A549 (cell line): Measurements from ENCODE around the gene KCTD4. TPM values are rescaled to one million over a fixed set of nuclear protein-coding genes. Genes with fewer than 3 reads are reported as not detected.

Experiments
- ATAC-seq, 2 experiments: fragments of 200-7000 bp in 1 of 2; fragments of >200 bp in 1 of 2; cut with Nextera tagmentation in 1 of 2; cut with Tn5 transposase in 1 of 2; 3 replicates each; pipeline versions ENCODE4 v1.8.0 to v1.9.1; 2018 to 2020; ENCODE audit warnings: mild to moderate bottlenecking in 1 of 2, moderate library complexity in 1 of 2
- CTCF ChIA-PET: fragments of 300-600 bp; sonication (Branson Sonifier 250); formaldehyde crosslinking; extraction: SDS; loops from one replicate; lab custom pipeline; 2021; ENCODE audit warnings: antibody characterized with exemption, inconsistent platforms; lab: Yijun Ruan, JAX
- POLR2A ChIA-PET: fragments of 350-600 bp; formaldehyde crosslinking; extraction: SDS; loops from one replicate; lab custom pipeline; 2021; ENCODE audit warnings: antibody characterized with exemption, inconsistent platforms; lab: Yijun Ruan, JAX
- DNase-seq, 2 experiments: peaks; one replicate each; pipeline versions ENCODE4 v3.0.0 to v3.0.0-alpha.2; 2011 to 2016; ENCODE audit warnings: low read depth in 1 of 2, low spot score in 1 of 2
- FAIRE-seq: peaks from 2 replicates; lab custom pipeline; 2011; peaks lifted over from hg19 to GRCh38; lab: Jason Lieb, UNC
- H3K27ac ChIP-seq, 2 experiments: fragments of >200 bp; sonication (Bioruptor Twin); formaldehyde crosslinking; 3 replicates each; pipeline ENCODE4 v1.5.1; 2016 to 2017
- H3K4me1 ChIP-seq: fragments of >200 bp; sonication (Bioruptor Twin); formaldehyde crosslinking; 3 replicates; pipeline ENCODE4 v1.6.1; 2016
- H3K4me2 ChIP-seq: fragments of >200 bp; sonication (Bioruptor Twin); formaldehyde crosslinking; 3 replicates; pipeline ENCODE4 v1.6.1; 2016
- H3K4me3 ChIP-seq: fragments of >200 bp; sonication (Bioruptor Twin); formaldehyde crosslinking; 3 replicates; pipeline ENCODE4 v1.5.1; 2016
- H3K9me3 ChIP-seq: fragments of >200 bp; sonication (Bioruptor Twin); formaldehyde crosslinking; 3 replicates; pipeline ENCODE4 v1.6.1; 2016
- ATOH8 ChIP-seq: fragments of 250-450 bp; sonication (Bioruptor Pico); IDR thresholded peaks from 2 replicates; pipeline ENCODE4 v1.5.0; 2020; ENCODE audit warnings: low read depth, mild to moderate bottlenecking, moderate library complexity
- BCL3 ChIP-seq: fragments of >200 bp; sonication (Bioruptor Twin); formaldehyde crosslinking; IDR thresholded peaks from 3 replicates; pipeline ENCODE4 v1.6.1; 2016
- BHLHE40 ChIP-seq: IDR thresholded peaks from 2 replicates; pipeline ENCODE4 v1.6.1; 2012; ENCODE audit warnings: low read depth, low read length, inconsistent platforms
- CBX2 ChIP-seq: fragments of 200-600 bp; sonication (generic); IDR thresholded peaks from 2 replicates; pipeline ENCODE4 v1.6.1; 2016; ENCODE audit warnings: low read depth, mild to moderate bottlenecking, borderline replicate concordance
- CEBPB ChIP-seq, 2 experiments: fragments of >200 bp in 1 of 2; sonication (Bioruptor Twin) in 1 of 2; formaldehyde crosslinking in 1 of 2; IDR thresholded peaks; 2 replicates each; pipeline ENCODE4 v1.6.1; 2012 to 2016
- CHD2 ChIP-seq: fragments of 150-350 bp; IDR thresholded peaks from 2 replicates; pipeline ENCODE4 v1.6.1; 2014; ENCODE audit warnings: low read length; ENCODE audit not compliant: partially characterized antibody
- E2F6 ChIP-seq: IDR thresholded peaks from 2 replicates; pipeline ENCODE4 v1.6.1; 2012; ENCODE audit warnings: low read depth, borderline replicate concordance
- FOSL2 ChIP-seq, 2 experiments: fragments of 450-650 bp in 1 of 2; fragments of >200 bp in 1 of 2; sonication (Bioruptor Twin) in 1 of 2; formaldehyde crosslinking; IDR thresholded peaks; 2 replicates each; pipeline versions ENCODE4 v1.5.0 to v1.6.1; 2016 to 2020; ENCODE audit warnings: mild to moderate bottlenecking in 1 of 2, moderate library complexity in 1 of 2
- HMGXB4 ChIP-seq: fragments of 250-450 bp; sonication (Bioruptor Pico); IDR thresholded peaks from 2 replicates; pipeline ENCODE4 v1.5.0; 2021; ENCODE audit warnings: mild to moderate bottlenecking, moderate library complexity, borderline replicate concordance
- JUN ChIP-seq, 2 experiments: fragments of >200 bp; sonication (Bioruptor Twin); formaldehyde crosslinking; IDR thresholded peaks; 2 replicates in 1 of 2; 3 replicates in 1 of 2; pipeline ENCODE4 v1.6.1; 2016 to 2017
- KDM5A ChIP-seq: fragments of 200-600 bp; sonication (generic); IDR thresholded peaks from 2 replicates; pipeline ENCODE4 v1.6.1; 2016; ENCODE audit warnings: antibody characterized with exemption, mild to moderate bottlenecking
- MAFK ChIP-seq: fragments of 450-650 bp; IDR thresholded peaks from 2 replicates; pipeline ENCODE4 v1.6.1; 2014; ENCODE audit not compliant: partially characterized antibody
- MAZ ChIP-seq: fragments of 150-350 bp; IDR thresholded peaks from 2 replicates; pipeline ENCODE4 v1.6.1; 2014; ENCODE audit warnings: antibody characterized with exemption, low read depth, low read length, borderline replicate concordance
- NFE2L2 ChIP-seq: fragments of 150-350 bp; conservative IDR thresholded peaks from 2 replicates; pipeline ENCODE4 v1.6.1; 2014; ENCODE audit warnings: low read length
- NPAS2 ChIP-seq: fragments of 250-450 bp; sonication (Bioruptor Pico); IDR thresholded peaks from 2 replicates; pipeline ENCODE4 v1.8.0; 2022; ENCODE audit warnings: mild to moderate bottlenecking, moderate library complexity, borderline replicate concordance
- PBX3 ChIP-seq: IDR thresholded peaks from 2 replicates; pipeline ENCODE4 v1.6.1; 2012
- RAD21 ChIP-seq, 2 experiments: fragments of >200 bp in 1 of 2; sonication (Bioruptor Twin) in 1 of 2; formaldehyde crosslinking in 1 of 2; IDR thresholded peaks in 1 of 2; conservative IDR thresholded peaks in 1 of 2; 2 replicates in 1 of 2; 3 replicates in 1 of 2; pipeline ENCODE4 v1.6.1; 2012 to 2018; ENCODE audit warnings: inconsistent platforms in 1 of 2
- RARB ChIP-seq: fragments of 250-450 bp; sonication (Bioruptor Pico); IDR thresholded peaks from 2 replicates; pipeline ENCODE4 v1.8.0; 2021; ENCODE audit warnings: mild to moderate bottlenecking, moderate library complexity
- RCOR1 ChIP-seq: fragments of 150-350 bp; IDR thresholded peaks from 2 replicates; pipeline ENCODE4 v1.6.1; 2014; ENCODE audit warnings: antibody characterized with exemption, low read length, low read depth
- RFX5 ChIP-seq: fragments of 450-650 bp; IDR thresholded peaks from 2 replicates; pipeline ENCODE4 v1.7.1; 2014; ENCODE audit warnings: antibody characterized with exemption, mild to moderate bottlenecking, moderate library complexity
- RNF2 ChIP-seq: fragments of 200-600 bp; sonication (generic); IDR thresholded peaks from 2 replicates; pipeline ENCODE4 v1.6.1; 2016; ENCODE audit warnings: low read depth, mild to moderate bottlenecking, antibody characterized with exemption, moderate library complexity, borderline replicate concordance
- SMC3 ChIP-seq: fragments of >200 bp; sonication (Bioruptor Twin); formaldehyde crosslinking; IDR thresholded peaks from 3 replicates; pipeline ENCODE4 v1.6.1; 2018; ENCODE audit warnings: inconsistent platforms
- SREBF2 ChIP-seq: fragments of 450-650 bp; IDR thresholded peaks from 2 replicates; pipeline ENCODE4 v1.6.1; 2014; ENCODE audit warnings: mild to moderate bottlenecking, moderate library complexity
- TFCP2L1 ChIP-seq: fragments of 250-450 bp; sonication (Bioruptor Pico); IDR thresholded peaks from 2 replicates; pipeline ENCODE4 v1.5.0; 2021; ENCODE audit warnings: mild to moderate bottlenecking
- USF2 ChIP-seq: fragments of 450-650 bp; IDR thresholded peaks from 2 replicates; pipeline ENCODE4 v1.6.1; 2014; ENCODE audit warnings: antibody characterized with exemption
- ZSCAN20 ChIP-seq: fragments of 250-450 bp; sonication (Bioruptor Pico); IDR thresholded peaks from 2 replicates; pipeline ENCODE4 v1.8.0; 2022; ENCODE audit warnings: mild to moderate bottlenecking, moderate library complexity
- WGBS: methylation state at CpG from one replicate; pipeline ENCODE4 v1.1.6; 2017; ENCODE audit errors: missing lambda C conversion rate; 5-methylcytosine and 5-hydroxymethylcytosine counted together
- polyA plus RNA-seq, 4 experiments: library from polyadenylated mRNA; depleted of rRNA in 3 of 4; stranded (reverse); fragments of >200 nt; fragmentation: RNase III in 1 of 4; extraction: RNeasy Plus Mini Kit Qiagen cat#74134 plus additional on column Dnase treatment in 1 of 4; gene quantifications; 2 replicates in 3 of 4; 3 replicates in 1 of 4; pipeline ENCODE4 v1.2.3, GENCODE V29; 2011 to 2017

The KCTD4 gene
- polyA plus RNA-seq, 2 of the 4 experiments (the other 2 are of a cell fraction), result not detected

GRCh38 chr13:45238945-45239795 is 38.3 kb upstream of the KCTD4 start:
- Histone ChIP-seq H3K4me3 (no peak overlapping the region), H3K27ac (no peak overlapping the region), H3K4me1 (peaks cover 43% of the 10 kb centered on the region), H3K4me2 (no peak overlapping the region), H3K9me3 (no peaks in the 10 kb centered on the region)
- POLR2A ChIA-PET, result no interaction called here
- no peak for FAIRE-seq
- ATAC-seq, result no peak
- WGBS, result 97% methylated on average over 4 of the region's 4 CpGs
- TF ChIP-seq CBX2, result no peak
- no peak for TF ChIP-seq HMGXB4 (CRISPR knock-in tag)
- TF ChIP-seq CHD2, result no peak
- no peak for TF ChIP-seq CEBPB (IDR thresholded peaks at IDR 0.05)
- TF ChIP-seq RAD21 (conservative IDR thresholded peaks at IDR 0.05 in 1 of 2, IDR thresholded peaks at IDR 0.05 in 1 of 2), result no peak
- no peak for TF ChIP-seq BHLHE40
- no peak for TF ChIP-seq JUN (IDR thresholded peaks at IDR 0.05)
- TF ChIP-seq TFCP2L1 (CRISPR knock-in tag), result no peak
- no peak for TF ChIP-seq RFX5
- TF ChIP-seq MAZ, result no peak
- no peak for TF ChIP-seq ZSCAN20
- CTCF ChIA-PET, result interaction anchor here (0.6 to 1.6 kb wide), 2 partner anchors 59 to 192 kb away, joined by 4 to 5 read pairs; no protein-coding TSS in a partner anchor
- DNase-seq, result no peak

GRCh38 chr13:45232591-45232990 is 31.7 kb upstream of the KCTD4 start:
- H3K4me3 ChIP-seq, result no peak overlapping the region
- TF ChIP-seq RARB (no peak), RNF2 (no peak), USF2 (no peak), TFCP2L1 (CRISPR knock-in tag) (no peak), E2F6 (no peak), MAFK (no peak), KDM5A (no peak), SMC3 (no peak), BCL3 (no peak), NPAS2 (CRISPR knock-in tag) (no peak), NFE2L2 (no peak), SREBF2 (no peak), FOSL2 (IDR thresholded peaks at IDR 0.05) (no peak), FOSL2 (CRISPR knock-in tag; IDR thresholded peaks at IDR 0.05) (no peak), ATOH8 (CRISPR knock-in tag) (no peak), PBX3 (no peak), RCOR1 (no peak)
- DNase-seq (no peak), FAIRE-seq (no peak), ATAC-seq (no peak)
- CTCF ChIA-PET, result no interaction called here
- WGBS, result 90% methylated on average over 2 of the region's 2 CpGs
- H3K4me2 ChIP-seq, result no peak overlapping the region
- POLR2A ChIA-PET, result no interaction called here
- no peaks in the 10 kb centered on the region for H3K9me3 ChIP-seq
- H3K27ac ChIP-seq, result no peak overlapping the region
- peaks cover 30% of the 10 kb centered on the region; the same call in 2 of the 3 replicates for H3K4me1 ChIP-seq
